ENCODE data around the gene GALT.

GALT gene

DNA sequence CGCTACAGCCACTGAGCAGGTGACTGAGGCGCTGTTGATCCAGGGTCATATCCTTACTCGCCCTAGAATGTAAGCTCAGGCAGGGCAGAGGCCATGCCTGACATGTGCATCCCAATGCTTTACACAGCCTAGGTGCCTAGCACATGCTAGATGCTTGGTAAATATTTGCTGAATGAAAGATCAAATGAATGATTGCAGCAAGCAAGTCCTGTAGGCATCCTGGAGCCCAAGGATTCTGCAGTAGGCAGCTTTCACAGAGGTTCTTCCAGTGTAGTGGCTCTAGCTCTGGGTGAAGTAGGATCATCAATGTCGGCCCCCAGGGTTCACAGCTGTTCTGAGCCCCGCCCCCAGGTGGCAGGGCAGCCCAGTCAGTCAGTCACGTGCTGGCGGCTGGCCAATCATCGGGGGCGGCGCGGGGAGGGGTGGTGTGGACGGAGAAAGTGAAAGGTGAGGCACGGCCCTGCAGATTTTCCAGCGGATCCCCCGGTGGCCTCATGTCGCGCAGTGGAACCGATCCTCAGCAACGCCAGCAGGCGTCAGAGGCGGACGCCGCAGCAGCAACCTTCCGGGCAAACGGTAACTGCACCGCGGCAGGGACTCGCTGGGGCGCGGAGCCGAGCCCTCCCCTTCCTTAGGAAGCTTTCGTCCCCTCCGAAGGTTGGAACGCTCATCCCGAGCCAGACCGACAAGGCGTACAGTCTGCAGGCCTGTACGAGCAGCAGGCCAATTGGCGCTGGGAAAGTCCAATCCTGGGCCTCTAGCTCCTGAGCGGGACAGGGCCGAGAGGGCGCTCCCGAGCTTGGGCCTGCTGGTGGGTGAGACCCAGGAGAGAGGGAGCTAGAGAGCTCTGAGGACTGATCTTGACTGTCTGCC, at the start of gene GALT:
Gene GALT, plus strand, starts transcription at position 465 of the 873 bp plus-strand sequence. Its CDS starts 30 bp downstream, at position 495.
- DNase-seq = peak; percentile 85
- in situ Hi-C loops (cut with HindIII; ENCODE audit: low pct_ligation_motif_present, low pct_unique_long_range_greater_than_20kb, low sequenced_read_pairs) = no loop called here

DNA sequence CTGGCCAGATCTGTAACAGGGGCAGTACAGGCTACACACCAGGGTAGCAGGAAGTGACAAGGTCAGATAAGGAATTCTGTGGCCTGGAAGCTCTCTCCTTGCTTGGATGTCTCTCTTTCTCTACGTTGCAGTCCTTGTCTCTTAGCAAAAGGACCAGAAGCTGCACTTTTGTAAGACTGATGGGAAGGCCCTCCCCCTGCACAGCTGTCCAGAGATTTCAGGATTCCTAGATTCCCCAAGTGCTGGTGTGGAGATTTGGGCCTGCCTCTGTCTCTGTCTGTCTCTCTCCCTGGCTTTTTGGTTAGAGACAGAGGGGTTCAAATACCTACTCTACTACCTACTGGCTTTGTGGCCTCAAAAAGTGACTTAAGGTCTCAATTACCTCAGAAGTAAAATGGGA, 46.9 kb upstream of the GALT start:
- DNase-seq = no peak
- in situ Hi-C loops (cut with HindIII; ENCODE audit: low pct_ligation_motif_present, low pct_unique_long_range_greater_than_20kb, low sequenced_read_pairs) = no loop called here

GRCh38 chr9:34600908-34601307, 45.6 kb upstream of the GALT start:
- in situ Hi-C loops (cut with HindIII; ENCODE audit: low pct_ligation_motif_present, low pct_unique_long_range_greater_than_20kb, low sequenced_read_pairs) = no loop called here
- no peak for DNase-seq

DNA sequence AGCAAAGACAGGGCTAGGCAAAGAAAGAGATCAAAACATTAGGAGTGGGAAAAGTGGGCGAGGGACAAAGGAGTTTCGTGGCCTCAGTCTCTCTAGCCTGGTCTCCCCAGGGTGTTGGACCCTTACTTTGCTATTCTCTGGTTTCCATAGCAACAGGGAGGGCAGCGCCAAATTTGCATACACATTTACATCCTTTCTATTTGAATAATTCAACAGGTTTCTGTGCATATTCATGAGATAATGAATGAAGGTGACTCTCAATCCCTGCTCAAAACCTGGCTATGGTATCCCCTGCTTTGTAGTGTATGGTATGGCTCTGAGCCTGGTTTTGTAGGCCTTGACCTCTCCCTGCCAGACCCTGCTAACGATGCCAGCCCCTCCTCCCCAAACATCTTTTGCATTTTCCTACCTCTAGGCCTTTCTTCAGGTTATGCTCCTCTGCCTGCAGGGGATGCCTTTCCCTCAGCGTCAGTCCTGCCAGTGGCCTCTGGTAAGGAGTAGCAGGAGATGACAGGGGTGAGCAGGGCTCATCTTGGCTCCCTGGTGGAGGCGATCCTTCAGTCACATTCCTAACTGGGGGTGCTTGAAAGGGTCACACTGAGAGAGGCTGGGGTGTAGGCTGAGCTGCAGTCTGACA, 44.4 kb upstream of the GALT start:
- in situ Hi-C loops (cut with HindIII; ENCODE audit: low pct_ligation_motif_present, low pct_unique_long_range_greater_than_20kb, low sequenced_read_pairs) = no loop called here
- DNase-seq = no peak

DNA sequence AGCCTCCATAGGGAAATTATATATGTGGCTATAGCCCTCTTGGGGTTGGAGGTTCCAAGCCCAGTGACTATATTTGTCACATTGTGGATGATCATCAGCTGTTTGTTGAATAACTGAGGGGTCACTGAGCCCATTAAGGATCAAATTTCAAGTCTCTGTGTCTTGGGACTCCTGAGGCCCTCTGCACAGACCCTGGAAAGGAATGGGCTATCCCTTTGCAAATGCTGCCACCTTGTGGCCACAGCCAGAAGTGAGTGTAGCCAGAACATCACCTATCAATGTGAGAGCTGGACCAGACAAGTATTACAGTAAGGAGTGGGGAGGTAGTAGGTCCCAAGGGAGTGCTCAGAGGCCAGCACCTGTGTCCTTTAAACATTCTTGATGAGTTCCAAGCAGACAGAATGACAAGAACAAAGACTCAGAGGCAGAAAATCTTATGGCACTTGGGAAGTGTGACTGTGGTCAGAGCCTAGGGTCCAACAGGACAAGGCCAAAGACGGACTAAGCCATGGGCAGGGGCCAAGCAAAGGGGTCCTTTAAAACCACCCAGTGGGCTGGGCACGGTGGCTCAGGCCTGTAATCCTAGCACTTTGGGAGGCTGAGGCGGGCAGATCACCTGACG, 42.8 kb upstream of the GALT start:
- in situ Hi-C loops (cut with HindIII; ENCODE audit: low pct_ligation_motif_present, low pct_unique_long_range_greater_than_20kb, low sequenced_read_pairs) = no loop called here
- DNase-seq = peak; percentile 62

DNA sequence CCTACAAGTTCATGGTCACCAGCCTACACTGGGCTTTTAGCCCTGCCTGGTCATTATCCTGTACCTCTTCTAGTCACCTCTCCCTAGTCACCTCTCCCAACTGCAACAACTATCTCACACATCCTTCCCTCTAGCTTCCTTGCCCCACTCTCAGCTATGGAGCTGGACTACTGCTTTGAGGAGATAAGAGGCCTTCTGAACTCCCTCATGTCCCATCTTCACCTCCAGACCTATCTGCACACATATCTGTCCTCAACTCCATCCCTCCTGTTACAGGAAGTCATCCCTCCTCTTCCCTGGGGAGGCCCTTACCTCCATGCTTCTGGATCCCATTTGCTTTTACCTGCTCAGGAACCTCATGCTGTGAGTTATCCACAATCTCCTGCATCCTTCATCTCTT, 40.3 kb upstream of the GALT start:
- in situ Hi-C loops (cut with HindIII; ENCODE audit: low pct_ligation_motif_present, low pct_unique_long_range_greater_than_20kb, low sequenced_read_pairs) = no loop called here
- no peak for DNase-seq

DNA sequence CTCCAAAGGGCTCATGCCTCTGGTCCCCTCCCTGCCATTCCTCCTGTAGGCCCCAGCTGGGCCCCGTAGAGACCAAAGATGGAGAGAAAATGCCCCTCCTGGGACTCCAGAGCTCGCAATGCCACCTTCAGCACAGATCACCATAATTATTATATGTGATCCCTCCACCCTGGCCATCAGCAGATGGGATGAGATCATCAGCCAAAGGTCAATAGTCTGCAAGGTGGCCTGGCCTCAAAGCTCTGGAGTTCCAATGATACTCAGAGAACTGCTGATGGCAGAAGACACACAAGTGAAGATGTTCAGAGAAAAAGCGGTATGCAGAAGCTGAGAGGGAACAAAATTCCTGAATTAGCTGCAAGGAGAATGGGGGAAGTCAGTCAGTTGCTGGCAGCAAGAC, 39.6 kb upstream of the GALT start:
- in situ Hi-C loops (cut with HindIII; ENCODE audit: low pct_ligation_motif_present, low pct_unique_long_range_greater_than_20kb, low sequenced_read_pairs) = no loop called here
- no peak for DNase-seq

DNA sequence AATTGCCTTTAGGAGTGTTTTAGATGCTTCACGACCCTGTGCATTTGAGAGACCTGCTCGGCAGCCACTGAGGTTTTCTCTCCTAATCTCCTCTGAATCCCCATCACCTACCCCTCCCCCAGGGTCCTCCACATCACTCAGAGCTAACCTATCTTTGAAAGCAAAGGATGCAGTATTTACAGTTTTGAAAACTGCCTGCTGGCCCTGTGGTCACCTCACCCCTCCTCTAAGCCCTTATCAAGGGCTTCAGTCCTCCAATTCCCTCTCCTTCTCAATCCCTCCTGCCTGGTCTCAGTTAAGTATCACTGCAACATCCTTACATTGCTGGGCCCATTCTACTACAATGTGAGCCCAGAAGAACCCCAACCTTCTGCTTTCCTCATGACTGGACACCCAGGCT, 39.1 kb upstream of the GALT start:
- no peak for DNase-seq
- in situ Hi-C loops (cut with HindIII; ENCODE audit: low pct_ligation_motif_present, low pct_unique_long_range_greater_than_20kb, low sequenced_read_pairs) = no loop called here

DNA sequence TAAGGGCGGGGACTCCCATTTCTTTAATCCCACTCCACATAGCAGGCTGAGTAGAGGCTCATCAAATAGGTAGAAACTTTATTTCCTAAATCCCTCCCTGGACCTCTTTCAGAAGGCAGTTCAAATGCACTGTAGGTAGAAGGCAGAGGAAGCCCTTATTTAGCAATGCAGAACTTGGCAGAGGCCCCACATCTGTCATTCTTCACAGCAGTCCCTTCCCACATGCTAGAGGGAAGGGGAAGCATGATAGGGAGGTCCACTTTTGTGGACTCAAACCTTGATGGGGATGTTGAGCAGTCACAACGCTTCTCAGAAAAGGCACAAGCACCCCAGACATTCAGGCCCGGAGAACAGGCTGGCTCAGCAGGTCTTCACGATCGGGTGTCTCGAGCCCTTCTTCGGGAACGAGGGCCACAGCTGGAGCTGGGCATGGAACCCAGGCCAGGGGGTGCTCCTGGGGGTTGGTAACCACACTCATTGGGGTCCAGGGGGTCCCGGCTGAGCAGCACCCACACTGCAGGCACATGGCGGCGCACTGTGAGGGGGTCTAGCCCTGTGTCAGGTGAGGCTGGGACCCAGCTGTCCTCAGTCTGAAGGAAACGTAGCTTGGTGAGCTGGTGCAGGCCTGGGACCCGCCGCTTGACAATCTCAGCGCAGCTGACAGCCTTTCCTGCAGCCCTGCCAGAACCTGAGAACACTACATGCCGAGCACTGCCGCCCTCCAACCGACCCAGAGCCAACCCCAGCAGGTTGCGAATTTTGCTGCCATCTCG, 35.9 kb upstream of the GALT start:
- in situ Hi-C loops (cut with HindIII; ENCODE audit: low pct_ligation_motif_present, low pct_unique_long_range_greater_than_20kb, low sequenced_read_pairs) = no loop called here
- DNase-seq = no peak

DNA sequence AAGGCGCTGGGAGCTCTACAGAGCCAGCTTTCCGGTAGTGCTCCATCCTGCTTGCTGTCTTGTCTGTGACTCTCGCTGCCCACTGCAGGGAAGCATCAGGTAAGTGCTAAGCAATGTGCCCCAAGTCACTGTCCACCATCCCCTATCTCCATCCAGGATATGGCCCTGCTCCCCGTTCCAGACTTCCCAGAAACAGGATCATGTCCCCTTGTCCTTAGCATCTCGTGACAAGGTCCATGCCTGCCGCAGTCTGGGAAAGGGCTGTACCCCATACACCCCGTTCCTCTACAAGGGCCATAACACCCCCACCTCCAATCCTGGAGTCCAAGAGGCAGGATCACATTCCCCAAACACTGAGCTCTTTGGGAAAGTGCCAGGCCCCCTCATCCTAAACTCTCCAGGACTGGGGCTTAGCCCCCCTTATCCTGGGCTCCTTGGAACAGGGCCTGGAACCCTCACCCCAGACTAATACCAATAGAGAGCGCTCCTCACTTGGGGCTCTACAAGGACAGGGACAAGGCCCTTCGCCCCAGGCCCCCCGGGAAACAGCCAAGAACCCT, 35.1 kb upstream of the GALT start:
- DNase-seq = no peak

GRCh38 chr9:34611811-34612787, 34.4 kb upstream of the GALT start, which contains the start of gene RPP25L:
Gene RPP25L (minus strand): TSS chr9:34612097. CDS start chr9:34611296, 801 bp downstream.
- in situ Hi-C loops (cut with HindIII; ENCODE audit: low pct_ligation_motif_present, low pct_unique_long_range_greater_than_20kb, low sequenced_read_pairs) = no loop called here
- DNase-seq = peak; percentile 85

More for the DNA sequence above, 35.1 kb upstream of the GALT start:
- in situ Hi-C loops (cut with HindIII; ENCODE audit: low pct_ligation_motif_present, low pct_unique_long_range_greater_than_20kb, low sequenced_read_pairs) = no loop called here

DNA sequence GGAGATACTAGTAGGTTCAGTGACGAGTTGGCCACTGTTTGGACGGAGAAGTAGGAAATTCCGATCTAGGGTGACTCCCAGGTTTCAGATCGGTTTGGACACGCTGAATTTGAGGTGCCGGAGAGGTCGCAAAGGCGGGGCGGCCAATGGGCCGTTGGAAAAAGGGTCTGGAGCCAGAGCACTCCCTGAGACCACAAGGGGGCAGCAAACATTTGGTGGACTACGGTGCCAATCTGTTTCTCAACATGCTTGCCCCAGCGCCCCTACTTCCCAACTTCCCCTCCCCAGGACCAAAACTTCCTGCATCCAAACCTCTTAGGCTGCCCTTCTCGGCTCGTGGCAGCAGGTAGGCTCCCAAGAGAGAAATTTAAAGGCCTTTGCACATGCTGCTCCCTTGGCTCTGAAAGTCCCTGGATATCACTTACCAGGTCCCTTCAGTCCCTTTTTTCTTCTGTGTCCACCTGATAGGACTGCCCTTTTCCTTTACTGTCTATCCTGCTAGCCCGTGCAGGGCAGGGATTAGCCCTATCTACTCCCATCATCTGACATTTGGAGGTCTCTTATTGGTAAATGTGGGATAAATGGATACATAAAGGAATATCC, 33.6 kb upstream of the GALT start:
- in situ Hi-C loops (cut with HindIII; ENCODE audit: low pct_ligation_motif_present, low pct_unique_long_range_greater_than_20kb, low sequenced_read_pairs) = no loop called here
- peak; percentile 81 for DNase-seq

DNA sequence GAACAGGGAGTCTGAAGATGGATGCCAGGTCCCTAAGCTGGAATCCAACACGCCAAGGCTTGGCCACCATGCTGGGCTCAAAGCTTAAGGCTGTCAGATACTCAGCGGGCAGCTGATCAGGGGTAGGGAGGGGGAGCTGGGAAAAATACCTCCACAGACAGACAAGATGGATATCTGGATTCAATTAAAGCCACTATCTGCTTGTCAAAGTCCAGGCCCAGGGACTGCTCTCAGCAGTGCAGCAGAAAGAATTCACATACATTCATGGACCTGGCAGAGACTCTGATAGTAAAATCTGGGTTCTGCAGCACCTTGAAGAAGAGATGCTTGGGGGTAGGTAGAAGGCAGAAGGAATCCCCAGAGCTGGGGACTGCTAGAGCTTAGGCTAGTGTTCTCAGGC, 31.3 kb upstream of the GALT start:
- DNase-seq = no peak
- in situ Hi-C loops (cut with HindIII; ENCODE audit: low pct_ligation_motif_present, low pct_unique_long_range_greater_than_20kb, low sequenced_read_pairs) = no loop called here

GRCh38 chr9:34620061-34620994, 26.1 kb upstream of the GALT start, which contains the start of gene DCTN3:
Gene DCTN3 (minus strand): TSS chr9:34620495. CDS start chr9:34620464, 31 bp downstream.
- in situ Hi-C loops (cut with HindIII; ENCODE audit: low pct_ligation_motif_present, low pct_unique_long_range_greater_than_20kb, low sequenced_read_pairs) = no loop called here
- peak; percentile 89 for DNase-seq

DNA sequence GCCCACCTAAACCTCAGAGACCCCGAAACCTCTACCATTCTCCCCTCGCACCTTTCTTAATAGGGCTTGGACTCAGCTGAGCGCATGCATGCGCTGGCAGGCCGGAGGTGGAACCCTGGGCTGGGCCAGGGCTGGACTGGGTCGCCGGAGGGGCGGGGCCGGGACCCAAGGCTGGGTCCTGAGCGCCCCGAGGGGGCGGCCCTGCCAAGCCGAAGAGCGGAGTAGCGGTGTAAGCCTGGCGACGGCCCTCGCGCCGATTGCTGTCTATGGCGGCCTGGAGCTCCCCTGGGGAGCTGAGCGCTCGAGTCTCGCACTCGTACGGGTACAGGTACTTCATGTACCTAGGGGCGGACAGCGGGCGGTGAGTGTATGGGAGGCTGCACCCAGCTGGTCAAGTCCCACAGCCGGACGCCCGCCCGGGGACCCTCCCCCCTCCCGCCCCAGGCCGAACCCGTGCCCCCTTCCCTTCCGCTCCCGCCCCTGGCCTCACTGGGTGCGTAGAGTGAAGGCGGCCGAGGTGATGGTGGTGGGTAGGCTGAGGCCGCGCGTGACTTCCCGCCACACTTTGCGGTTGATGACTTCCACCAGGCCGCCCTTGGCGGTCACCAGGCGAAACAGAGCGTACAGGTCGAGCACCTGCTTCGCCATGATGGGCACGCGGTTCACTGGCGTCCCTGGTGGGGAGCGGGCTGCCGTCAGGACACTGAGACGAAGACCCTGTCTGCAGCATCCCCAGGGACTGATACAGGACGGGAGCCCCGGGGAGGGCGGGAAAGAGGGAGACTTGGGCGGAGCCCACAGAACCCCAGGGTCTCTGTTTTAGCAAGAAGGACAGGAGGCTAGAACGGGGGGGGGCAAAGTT, 22.9 kb upstream of the GALT start:
- DNase-seq = no peak
- in situ Hi-C loops (cut with HindIII; ENCODE audit: low pct_ligation_motif_present, low pct_unique_long_range_greater_than_20kb, low sequenced_read_pairs) = no loop called here
